Epidermal melanocyte (primary cell): ENCODE measurements around the gene PRKAR1B.

Source experiments
- DNase-seq: peaks from one replicate; pipeline ENCODE4 v3.0.0; 2011; ENCODE audit warnings: low spot score; ENCODE audit not compliant: insufficient read length

The PRKAR1B gene

DNA sequence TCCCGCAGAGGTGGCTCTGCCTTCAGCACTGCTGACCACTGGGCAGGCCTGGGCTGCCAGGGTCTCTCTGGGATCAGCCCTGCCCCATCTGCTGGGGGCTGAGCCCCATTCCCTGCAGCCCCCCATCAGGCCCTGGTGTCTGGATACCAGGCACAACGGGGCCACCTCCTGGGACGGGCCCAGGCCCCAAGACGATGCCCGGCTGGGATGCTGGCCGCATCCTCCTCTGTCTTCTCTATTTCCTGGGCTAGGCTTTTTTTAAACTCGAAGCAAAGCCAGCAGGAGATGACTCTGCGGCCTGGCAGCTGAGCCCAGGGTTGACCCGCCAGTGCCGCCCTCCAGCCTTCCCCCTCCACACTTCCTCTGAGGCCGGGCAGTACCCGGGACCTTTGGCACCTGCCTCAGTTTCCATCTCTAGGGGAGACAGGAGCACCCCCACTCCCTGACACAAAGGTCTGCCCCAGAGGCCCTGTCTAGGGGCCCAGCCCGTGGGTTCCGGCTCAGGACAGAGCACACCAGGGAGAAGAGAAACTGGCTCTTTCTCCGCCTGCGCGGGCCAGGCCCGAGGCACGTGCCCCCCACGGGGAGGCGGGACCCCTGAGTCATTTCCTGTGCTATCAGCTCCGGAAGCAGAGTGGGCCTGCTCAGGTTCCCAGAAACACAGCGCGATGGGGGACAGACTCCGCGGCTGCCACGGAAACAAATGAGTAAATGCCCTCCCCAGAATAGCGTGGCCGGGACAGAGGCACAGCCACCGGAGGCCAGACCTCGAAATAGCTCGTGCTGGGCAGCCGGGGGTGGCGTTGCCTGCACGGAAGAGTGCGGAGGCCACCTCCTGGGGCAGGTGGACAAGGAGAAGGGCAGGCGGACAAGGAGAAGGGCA lies 122.8 kb downstream of the PRKAR1B start:
- DNase-seq, result no peak

DNA sequence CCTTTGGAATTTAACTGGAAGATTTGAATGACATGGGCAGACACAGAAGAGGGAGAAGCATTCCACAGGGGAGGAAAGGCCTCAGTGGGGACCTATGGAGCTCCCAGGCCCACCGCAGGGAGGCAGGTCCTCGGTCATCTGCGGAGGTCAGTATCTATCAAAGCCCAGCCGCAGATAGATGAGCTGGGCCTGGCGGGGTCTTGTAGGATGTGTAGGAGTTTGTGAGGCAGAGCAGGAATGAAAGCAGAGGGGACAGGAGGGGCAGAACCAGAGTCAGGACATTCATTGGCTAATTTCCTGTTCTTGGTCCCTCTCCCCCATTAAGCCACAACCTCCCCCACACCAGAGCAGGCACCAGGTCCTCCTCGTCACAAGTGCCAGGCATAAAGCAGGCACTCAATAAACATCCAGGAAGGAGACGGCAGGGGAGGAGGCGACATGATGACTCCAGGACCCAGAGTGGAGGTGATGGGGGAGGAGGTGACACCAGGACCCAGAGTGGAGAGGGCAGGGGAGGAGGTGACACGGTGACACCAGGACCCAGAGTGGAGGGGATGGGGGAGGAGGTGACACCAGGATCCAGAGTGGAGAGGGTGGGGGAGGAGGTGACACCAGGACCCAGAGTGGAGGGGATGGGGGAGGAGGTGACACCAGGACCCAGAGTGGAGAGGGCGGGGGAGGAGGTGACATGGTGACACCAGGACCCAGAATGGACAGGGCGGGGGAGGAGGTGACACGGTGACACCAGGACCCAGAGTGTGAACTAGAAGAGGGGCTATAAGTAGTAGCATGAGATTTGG lies 123.7 kb downstream of the PRKAR1B start:
- no peak for DNase-seq

DNA sequence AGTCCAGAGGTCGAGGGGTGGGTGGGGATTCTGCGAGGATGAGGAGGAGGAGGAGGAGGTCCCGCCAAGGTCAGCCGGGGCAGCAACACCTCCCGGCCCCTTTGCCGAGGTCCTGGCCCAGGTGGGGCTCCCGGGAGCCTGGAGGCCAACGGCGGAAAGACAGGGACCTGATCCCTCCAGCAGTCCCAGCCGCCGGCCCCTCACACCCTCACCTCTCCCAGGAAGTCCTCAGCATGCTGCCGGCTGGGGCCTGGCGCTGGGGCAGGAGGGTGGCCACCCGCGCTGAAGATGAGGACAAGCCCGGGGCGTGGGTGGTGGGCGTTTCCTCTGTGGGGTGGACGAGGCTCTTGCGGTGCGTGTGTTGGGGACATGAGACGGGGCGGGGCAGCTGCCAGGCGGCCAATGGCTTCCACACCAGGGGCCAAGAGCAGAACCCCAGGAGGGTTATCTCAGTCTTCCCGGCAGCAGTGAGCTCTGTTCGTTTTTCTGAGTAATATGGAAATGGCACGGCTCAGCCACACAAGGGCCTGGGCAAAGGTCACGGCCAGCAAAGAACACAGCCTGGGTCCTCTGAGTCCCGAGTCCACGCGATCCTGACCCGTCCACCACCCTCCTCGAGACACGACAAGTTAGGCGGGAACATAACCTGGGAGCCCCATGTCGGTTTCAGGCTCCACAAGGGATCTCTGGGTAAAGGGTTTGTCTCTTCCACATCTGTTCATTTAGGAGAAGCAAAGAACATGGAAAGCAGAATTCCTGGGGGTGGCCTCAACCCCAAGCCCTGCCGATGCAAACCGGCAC lies 124.5 kb downstream of the PRKAR1B start:
- no peak for DNase-seq

DNA sequence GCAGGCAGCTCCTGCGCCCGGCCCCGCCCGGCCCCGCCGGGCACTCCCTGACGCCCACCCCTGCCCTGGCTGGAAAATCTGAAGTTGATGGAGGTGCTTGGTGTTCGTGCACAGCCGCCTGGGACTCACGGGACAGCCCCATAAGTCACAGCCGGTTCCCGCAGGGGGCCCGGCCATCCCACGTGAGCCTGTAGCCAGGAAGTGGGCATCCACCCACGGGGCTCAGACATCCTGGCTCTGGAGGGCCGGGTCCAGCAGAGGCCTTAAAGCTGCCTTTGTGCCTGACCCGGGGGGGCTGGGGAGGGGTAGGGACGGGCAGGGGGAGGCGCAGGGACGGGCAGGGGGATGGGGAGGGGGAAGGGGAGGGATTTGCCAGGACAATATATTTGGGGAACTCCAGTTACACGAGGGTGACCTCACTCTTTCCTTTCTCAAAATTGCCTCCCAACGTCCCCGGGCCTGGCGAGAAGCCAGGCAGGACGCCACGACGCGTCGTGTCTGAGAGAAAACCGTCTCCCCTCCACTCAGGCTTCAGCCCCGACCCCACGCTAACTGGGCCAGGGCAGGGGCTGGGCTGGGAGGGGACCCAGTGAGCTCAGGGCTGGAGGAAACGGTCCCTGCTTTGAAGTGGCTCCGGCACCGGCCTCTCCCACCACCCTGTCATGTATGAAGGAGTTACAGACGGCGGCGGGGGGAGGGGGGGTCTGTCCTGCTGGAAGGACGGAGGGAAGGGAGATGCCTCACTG lies 125.3 kb downstream of the PRKAR1B start:
- no peak for DNase-seq

DNA sequence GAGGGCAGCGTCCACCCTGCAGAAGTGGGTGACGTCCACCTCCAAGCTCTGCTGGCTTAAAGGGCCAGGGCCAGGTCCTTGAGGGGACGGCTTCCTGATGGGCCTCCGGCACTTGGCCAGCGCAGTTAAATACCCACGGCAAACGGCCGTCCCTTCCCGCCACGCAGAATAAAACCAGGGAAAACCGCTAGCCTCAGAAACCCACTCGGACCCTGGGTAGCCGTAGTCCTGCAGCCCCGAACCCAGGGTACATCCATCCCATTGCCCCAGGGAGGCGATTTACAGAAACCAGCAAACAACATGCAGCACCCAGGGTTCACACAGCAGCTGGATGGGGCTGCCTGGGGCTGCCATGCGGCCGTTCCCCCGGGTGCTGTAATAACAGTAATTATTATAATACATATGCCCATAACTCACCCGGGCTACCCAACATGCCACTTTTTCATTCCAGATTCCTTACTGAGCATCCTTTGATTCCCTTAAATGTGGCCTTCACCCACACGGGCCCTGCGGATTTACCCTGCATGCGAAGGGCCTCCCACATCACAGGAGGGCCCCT lies 126.0 kb downstream of the PRKAR1B start:
- DNase-seq, result no peak

DNA sequence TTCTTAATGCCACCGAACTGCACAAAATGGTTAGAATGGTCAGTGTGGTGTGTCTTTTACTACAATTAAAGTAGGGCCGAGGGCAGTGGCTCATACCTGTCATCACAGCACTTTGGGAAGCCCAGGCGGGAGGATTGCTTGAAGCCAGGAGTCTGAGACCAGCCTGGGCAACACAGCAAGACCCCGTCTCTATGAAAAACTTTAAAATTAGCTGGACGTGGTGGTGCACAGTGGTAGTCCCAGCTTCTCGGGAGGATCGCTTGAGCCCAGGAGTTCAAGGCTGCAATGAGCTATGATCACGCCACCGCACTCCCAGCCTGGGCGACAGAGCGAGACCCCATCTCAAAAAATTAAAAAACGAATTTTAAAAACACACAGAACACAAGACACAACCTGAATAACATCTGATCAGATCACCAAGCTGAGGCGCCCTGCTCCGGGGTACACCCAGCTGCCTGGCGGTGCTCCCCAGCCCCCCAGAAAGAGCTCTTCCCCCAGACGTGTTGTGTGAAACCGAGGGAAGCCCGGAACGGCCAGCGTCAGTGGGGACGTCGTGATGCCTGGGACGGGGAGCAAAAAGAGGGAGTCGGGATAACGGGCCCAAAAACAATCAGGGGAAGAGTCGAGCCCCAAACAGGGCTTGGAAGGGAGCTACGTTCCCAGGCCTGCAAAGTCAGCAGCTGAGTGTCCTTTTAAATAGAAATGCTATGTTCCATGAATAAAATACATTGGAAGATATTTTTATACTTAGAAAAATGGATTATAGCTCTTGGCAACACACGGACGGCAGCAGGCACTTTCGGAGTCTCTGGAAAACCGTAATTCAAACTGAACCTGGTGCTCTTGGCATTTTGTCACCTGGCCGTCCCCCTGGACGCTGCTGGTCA lies 126.7 kb downstream of the PRKAR1B start:
- no peak for DNase-seq

DNA sequence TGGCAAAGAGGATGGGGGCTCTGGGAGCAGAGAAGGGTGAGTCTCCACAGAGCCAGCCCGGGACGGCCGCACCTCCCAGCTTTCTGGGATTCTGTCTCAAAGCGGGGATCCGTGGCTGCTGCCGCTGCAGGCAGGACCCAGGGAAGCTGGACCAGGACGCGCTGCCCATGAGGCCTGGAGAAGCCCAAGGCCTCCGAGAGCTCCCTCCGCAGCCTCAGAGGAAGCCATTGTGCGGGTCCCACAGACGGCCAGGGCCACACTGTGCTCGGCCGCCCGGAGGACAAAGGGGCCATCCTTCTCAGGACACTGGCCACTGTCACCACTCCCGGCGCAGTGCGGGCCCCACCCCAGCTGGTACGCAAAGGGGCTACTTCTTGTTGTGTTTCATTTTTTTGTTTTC lies 128.2 kb downstream of the PRKAR1B start:
- DNase-seq, result no peak

DNA sequence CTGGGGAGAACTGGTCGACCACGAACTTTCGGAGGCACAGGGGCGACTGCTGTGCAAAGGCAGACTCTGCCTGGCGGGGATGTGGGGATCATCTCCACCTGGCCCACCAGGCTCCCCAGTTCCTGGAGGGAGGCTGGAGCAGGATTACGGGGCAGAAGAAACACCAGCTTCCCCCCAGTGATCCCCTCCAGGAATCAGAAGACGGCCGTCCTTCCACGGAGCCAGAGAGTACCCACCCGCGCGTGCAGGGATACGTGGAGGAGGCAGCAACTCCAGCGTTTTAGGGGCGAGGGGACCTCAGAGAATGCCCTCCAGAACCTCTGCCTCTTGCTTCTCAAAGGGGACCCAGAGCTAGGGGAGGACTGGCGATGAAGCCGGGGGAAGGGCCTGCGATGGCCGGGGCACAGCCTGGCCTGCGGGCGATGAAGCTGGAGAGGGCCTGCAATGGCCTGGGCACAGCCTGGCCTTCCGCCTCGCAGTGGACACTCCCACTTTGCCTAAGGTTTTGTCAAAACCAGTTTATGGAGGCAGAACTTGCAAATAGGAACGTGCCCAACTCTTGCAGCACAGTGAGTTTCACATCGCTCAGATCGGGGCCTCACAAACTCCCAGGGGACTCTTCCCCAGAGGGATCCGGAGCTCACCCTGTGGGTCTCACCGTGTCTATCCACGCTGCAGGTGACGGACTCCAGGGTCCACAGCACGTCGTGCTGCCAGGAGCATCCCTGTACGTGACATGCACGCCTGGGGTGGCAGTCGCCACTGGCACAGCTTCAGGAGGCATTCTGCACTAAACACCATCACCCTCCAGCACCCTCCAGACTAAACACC lies 129.5 kb downstream of the PRKAR1B start:
- no peak for DNase-seq

DNA sequence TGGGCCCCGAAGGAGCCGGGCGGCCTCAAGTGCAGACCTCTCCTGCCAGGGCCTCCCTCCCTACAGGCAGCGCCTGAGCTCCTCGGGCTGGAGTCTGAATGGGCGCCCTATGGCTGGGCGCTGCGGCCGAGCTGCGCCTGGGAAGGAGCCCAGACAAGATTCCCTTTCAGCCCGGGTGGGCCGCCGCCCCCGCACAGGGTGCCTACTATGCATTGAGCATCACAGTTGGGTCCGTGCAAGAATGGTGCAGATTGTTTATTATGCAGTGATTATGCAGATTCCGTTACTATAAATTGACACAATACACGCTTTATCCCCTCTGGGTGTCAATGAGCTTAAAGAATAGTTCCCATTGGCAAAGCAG lies 130.3 kb downstream of the PRKAR1B start:
- no peak for DNase-seq

DNA sequence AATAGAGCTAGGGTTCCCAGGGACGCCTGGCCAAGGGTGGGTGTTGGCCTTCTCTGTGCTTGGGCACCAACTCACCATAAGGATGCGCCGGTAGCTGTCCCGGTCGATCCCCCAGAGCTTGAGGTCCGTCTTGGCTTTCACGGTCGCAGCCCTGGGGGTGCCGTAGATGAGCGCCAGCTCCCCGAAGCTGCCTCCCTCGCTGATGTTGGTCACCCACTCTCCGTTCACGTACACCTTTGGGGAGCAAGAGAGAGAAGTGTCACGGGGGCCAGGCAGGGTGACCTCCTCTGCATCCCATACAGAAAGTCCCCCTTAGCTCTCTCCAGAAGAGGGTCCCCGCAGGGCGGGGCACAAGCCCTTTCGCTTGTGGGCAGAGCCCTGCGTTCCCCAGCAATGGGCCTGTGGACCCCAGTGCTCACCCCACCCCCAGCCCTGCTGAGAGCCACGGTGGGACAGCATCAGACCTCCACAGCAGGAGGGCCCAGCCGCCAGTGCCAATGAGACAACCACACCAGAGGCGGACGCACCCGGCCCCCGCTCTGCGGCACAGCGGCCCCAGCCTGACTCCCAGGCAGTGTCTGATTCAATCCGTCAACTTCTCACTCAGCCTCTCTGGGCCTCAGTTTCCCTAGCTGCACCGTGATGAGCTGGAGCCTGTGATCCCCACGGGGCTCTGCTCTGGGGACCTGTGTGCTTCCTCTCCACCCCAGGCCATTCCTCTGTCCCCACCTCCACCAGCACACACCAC lies 130.8 kb downstream of the PRKAR1B start:
- DNase-seq, result no peak

DNA sequence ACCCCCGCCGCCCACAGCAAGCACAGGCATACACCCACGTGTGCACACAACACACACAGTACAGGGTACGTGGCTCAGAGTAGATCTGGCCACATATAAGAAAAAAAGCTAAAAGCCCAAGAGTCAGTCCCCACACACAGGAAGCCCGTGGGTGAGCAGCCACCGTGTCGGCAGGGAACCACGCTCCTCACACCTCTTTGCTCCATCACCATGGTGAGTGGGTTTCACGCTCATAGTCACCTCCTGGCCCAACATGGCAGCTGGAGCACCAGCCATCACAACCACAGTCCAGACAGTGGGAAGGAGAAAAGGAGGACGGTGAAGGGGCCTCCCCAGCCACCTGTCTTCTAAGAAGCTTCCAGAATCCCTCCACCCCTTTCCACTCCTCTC lies 131.5 kb downstream of the PRKAR1B start:
- DNase-seq, result no peak

DNA sequence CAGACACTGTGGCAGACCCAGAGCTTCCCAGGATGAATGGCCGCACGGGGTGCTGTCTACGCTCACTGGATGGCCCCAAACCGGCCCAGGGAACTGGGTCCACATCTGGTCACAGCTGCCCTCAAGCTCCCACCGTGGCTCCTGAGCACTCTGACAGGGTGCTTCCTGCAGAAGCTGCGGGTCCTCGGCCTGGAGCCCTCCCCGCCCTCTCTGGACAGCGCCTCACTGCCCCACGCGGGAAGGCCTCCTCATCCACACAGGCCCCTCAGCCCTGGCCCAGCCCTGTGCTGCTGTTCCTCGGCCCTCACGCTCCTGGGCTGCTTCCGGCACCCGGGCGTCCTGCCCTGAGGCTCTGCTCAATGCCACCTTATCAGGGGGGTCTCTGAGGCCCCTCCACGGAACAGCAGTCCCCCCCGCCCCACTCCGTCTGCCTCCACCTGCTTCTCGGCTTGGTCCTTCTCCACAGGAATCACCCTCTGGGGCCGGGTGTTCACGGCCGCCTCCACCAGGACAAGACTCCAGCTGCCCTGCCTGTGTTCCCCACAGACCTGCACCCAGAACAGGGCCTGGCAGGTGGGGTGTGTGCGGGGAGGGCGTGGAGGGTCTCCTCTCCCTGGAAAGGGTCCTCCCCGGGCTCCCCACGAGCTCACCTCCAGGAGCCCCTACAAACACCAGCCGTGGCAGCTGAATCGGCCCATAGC lies 132.0 kb downstream of the PRKAR1B start:
- DNase-seq, result no peak

DNA sequence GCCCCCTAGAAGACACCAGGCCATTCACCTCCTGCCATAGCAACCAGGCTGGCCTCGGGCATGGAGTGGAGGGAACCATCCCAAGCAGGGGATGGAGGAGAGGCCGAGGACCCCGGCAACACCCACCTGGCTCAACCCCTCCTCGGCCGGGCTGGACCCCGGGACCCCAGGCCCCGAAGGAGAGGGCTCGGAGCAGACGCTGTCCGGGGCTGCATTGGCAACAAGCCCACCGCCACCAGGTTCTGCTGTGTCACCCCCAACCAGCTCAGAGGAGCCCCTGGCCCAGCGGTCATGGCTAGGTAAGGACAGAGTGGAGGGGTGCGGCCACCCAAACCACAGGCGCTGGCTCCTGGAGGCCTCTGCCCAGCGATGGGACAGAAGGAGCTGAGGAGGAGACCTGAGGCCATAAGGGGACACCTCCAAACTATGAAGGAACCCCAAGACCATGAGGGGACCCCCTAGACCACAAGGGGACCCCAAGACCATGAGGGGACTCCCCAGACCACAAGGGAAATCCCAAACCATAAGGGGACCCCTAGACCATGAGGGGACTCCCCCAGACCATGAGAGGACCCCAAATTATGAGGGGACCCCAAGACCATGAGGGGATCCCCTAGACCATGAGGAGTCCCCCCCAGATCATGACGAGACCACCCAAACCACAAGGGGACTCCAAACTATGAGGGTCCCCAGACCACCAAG lies 132.7 kb downstream of the PRKAR1B start:
- DNase-seq, result no peak

DNA sequence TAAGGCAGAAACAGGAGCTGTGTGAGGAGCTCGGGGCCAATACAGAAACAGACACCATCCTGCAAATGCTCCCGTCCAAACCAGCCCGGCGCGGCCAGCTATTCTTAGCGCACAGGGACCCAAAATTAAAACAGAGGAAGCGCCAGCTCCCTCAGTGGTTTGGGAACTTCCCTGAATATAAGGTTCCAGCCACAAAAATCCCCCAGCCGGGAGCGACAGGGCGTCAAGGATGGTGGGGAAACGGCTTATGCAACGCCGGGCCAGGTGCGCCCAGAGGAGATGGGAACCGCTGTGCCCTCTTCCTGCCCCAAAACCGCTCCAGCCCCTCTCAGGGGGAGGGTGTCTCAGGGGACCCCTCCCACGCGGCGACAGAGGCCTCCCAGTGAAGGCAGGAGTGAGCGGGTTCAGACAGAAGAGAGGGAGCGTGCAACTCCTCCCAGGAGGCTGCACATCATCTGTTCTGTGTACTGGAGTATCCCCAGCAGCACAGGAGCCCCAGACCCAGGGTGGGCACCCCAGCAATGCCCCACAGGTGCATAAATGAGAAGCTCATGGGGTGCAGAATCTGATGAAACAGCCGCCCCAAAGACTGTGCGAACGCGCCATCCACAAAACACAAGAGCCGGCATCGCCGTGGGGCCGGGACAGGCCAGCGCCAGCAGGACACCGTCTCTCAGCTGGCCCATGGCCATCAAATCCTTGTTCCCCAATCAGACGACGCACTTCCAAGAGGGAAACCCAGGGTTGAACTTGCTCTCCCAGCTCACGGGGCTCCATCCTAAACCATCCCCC lies 133.6 kb downstream of the PRKAR1B start:
- no peak for DNase-seq

DNA sequence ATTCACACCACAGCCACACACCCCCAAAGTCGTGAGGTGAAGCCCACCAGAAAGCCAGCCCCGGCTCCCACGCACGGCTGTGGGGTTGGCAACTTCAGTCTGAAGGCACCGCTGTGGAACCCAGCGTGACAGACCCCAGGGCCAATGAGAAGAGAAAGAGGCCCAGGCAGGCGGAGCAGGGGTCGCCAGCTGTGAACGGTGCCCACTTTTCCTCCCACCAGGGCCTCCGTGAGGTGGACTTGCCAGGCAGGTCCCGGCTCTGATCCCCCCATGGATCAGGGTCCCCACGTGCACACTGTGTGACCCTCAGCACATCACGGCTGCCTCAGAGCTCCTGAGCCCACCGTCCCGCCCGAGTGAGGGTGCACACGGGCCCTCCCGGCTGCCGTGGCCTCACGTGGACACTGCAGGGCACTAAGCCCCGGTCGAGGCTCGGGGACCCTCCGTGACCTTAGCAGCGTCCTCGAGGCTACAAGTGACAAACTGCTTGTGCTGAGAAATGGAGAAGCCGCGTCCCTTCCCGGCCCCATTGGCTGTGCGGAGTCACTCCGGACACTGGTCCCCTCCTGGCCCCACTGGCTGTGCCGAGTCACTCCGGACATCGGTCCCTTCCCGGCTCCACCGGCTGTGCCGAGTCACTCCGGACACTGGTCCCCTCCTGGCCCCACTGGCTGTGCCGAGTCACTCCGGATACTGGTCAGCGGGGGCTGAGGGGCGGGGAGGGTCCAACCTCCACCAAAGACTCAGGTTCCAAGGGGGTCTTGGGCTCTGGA lies 135.0 kb downstream of the PRKAR1B start:
- no peak for DNase-seq
